Measurements from ENCODE around the gene SNX4. TPM values are rescaled to one million over a fixed set of nuclear protein-coding genes. Genes with fewer than 3 reads are reported as not detected.

The SNX4 gene
- 21.7 and 24.4 TPM in 2 replicates for total RNA-seq

GRCh38 chr3:125519678-125520562, at the start of gene SNX4:
Gene SNX4, minus strand, starts transcription at chr3:125520202. Its CDS starts 30 bp downstream, at chr3:125520172.

Small RNA genes within 50 kb of the gene (small RNA-seq; reads per million reads assigned to genes)
- not detected for gene RF00019

Other genes with a start within 250 kb of the SNX4 start
- 21.7 and 26.8 TPM in 2 replicates for gene ZNF148, start 144.9 kb downstream of the SNX4 start, total RNA-seq
- 5.9 and 8.0 TPM in 2 replicates for gene OSBPL11, start 75.3 kb upstream of the SNX4 start, total RNA-seq